ENCODE data around the gene FSTL4.

DNA sequence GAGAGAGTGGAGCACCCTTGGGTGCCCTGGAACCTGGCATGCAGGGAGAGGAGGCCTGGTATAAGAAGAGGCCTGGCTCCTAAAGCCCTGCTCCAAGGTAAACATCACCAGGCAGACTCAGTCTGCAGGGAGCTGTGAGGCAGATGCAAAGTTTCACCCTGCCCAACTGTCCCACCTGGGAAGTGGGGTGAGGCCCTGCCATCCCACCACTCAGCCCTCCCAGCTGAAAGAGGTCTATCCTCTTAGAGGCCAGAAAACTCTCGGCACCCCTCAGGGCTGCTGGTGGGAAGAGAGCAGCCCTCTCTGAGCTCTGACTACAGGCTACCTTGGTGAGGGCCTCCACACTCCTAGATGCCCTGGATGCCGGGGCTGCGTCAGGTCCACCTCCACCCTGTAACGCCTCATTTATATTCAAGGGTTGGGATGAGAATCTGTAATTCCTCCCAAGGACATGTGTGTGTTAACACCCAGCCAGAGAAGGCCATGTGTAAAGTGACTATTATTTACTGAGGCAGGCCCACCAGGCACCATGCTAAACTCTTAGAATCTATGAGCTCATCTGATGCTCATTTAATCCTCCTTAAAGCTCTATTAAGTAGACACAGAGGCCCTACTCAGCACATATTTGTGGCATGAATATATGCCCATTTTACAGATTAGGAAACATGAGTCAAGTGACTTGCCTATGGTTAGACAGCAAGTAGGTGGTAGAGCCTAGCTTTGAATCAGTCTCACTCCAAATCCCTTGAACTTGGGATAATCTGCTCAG, 205.9 kb downstream of the FSTL4 start:
- TF ChIP-seq, protein P1, sequence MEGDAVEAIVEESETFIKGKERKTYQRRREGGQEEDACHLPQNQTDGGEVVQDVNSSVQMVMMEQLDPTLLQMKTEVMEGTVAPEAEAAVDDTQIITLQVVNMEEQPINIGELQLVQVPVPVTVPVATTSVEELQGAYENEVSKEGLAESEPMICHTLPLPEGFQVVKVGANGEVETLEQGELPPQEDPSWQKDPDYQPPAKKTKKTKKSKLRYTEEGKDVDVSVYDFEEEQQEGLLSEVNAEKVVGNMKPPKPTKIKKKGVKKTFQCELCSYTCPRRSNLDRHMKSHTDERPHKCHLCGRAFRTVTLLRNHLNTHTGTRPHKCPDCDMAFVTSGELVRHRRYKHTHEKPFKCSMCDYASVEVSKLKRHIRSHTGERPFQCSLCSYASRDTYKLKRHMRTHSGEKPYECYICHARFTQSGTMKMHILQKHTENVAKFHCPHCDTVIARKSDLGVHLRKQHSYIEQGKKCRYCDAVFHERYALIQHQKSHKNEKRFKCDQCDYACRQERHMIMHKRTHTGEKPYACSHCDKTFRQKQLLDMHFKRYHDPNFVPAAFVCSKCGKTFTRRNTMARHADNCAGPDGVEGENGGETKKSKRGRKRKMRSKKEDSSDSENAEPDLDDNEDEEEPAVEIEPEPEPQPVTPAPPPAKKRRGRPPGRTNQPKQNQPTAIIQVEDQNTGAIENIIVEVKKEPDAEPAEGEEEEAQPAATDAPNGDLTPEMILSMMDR (IDR thresholded peaks at IDR 0.05) = no peak
- no peak for TF ChIP-seq EZH2 (IDR thresholded peaks at IDR 0.05; ENCODE audit: borderline replicate concordance, insufficient read depth, low read depth, low read length, poor library complexity, severe bottlenecking)

All from B cell (primary cell).